Skeletal muscle cell (primary cell): ENCODE measurements around the gene KLHL26.
A peak's percentile ranks its signal among the peaks of the same experiment; 100 is the strongest.
"Not testable (repeated sequence)": the region's sequence is repeated elsewhere in the genome, so short reads cannot be mapped to it uniquely, and the experiment has no call there.

Experiments
- DNase-seq: peaks from one replicate; pipeline ENCODE4 v3.0.0-alpha.2; 2010; ENCODE audit warnings: low read depth
- H3K4me3 ChIP-seq: 2 replicates; pipeline ENCODE4 v1.5.1; 2011; ENCODE audit warnings: low read depth, mild to moderate bottlenecking, control low read depth, low read length, moderate library complexity

KLHL26 gene

GRCh38 chr19:18600692-18601397, 36.0 kb upstream of the KLHL26 start:
- not testable (repeated sequence) for H3K4me3 ChIP-seq

GRCh38 chr19:18601875-18602274, 35.0 kb upstream of the KLHL26 start:
- no peak for DNase-seq
- H3K4me3 ChIP-seq: no peak overlapping the region

More at GRCh38 chr19:18600692-18601397, 36.0 kb upstream of the KLHL26 start:
- not testable (repeated sequence) for DNase-seq

GRCh38 chr19:18603255-18603957, 33.4 kb upstream of the KLHL26 start:
- DNase-seq: no peak
- no peak overlapping the region for H3K4me3 ChIP-seq

GRCh38 chr19:18603958-18604819, 32.6 kb upstream of the KLHL26 start:
- H3K4me3 ChIP-seq: no peak overlapping the region
- DNase-seq: no peak

- no peak for DNase-seq
- no peak overlapping the region for H3K4me3 ChIP-seq
Observed at GRCh38 chr19:18604820-18605159, 32.0 kb upstream of the KLHL26 start.

GRCh38 chr19:18605196-18605545, 31.7 kb upstream of the KLHL26 start:
- no peak overlapping the region for H3K4me3 ChIP-seq

GRCh38 chr19:18605546-18606280, 31.1 kb upstream of the KLHL26 start:
- no peak for DNase-seq
- peak overlapping the region; percentile 30 for H3K4me3 ChIP-seq

More at GRCh38 chr19:18605196-18605545, 31.7 kb upstream of the KLHL26 start:
- no peak for DNase-seq

- DNase-seq: no peak
- peak within 1 kb of the TSS; percentile 30 for H3K4me3 ChIP-seq
Observed at GRCh38 chr19:18606281-18607225, 30.3 kb upstream of the KLHL26 start, which contains the start of gene CRLF1. TSS of gene CRLF1 (minus strand) at chr19:18606799. CDS start at chr19:18606656, 143 bp downstream.

- no peak for DNase-seq
- peak overlapping the region; percentile 9 for H3K4me3 ChIP-seq
Observed at GRCh38 chr19:18607226-18608101, 29.4 kb upstream of the KLHL26 start.

GRCh38 chr19:18608102-18608804, 28.6 kb upstream of the KLHL26 start:
- DNase-seq: no peak
- H3K4me3 ChIP-seq: no peak overlapping the region

GRCh38 chr19:18608805-18609716, 27.8 kb upstream of the KLHL26 start:
- DNase-seq: no peak
- H3K4me3 ChIP-seq: no peak overlapping the region

GRCh38 chr19:18609717-18610051, 27.1 kb upstream of the KLHL26 start:
- DNase-seq: no peak
- no peak overlapping the region for H3K4me3 ChIP-seq

- no peak for DNase-seq
- H3K4me3 ChIP-seq: no peak overlapping the region
Observed at GRCh38 chr19:18610245-18610555, 26.6 kb upstream of the KLHL26 start.

- no peak for DNase-seq
- H3K4me3 ChIP-seq: no peak overlapping the region
Observed at GRCh38 chr19:18610556-18611326, 26.1 kb upstream of the KLHL26 start.

GRCh38 chr19:18611327-18612050, 25.3 kb upstream of the KLHL26 start:
- H3K4me3 ChIP-seq: no peak overlapping the region
- no peak for DNase-seq
